Measurements from ENCODE around the gene TP53RK. TPM values are rescaled to one million over a fixed set of nuclear protein-coding genes. Genes with fewer than 3 reads are reported as not detected.

Gene TP53RK
- total and polyA plus RNA-seq, 2 of the 13 experiments (the other 11 are each of a cell fraction or from before 2014, with no cell fraction given): 12.9 to 25.5 TPM

- TF ChIP-seq DBP (CRISPR knock-in tag; IDR thresholded peaks at IDR 0.05; ENCODE audit: not compliant biosample characterization): no peak
- TF ChIP-seq ZBTB43 (CRISPR knock-in tag; conservative IDR thresholded peaks at IDR 0.05): peak; percentile 39
- TF ChIP-seq NFKBIZ (CRISPR knock-in tag; IDR thresholded peaks at IDR 0.05): no peak
- TF ChIP-seq ZNF280D (CRISPR knock-in tag; IDR thresholded peaks at IDR 0.05): 0 out of 2 replicates have a peak, but pooled peaks have one; percentile 43
- 0 out of 2 replicates have a peak, but pooled peaks have one; percentile 8 for TF ChIP-seq ADNP (CRISPR knock-in tag; IDR thresholded peaks at IDR 0.05)
- TF ChIP-seq ZBTB4 (CRISPR knock-in tag; IDR thresholded peaks at IDR 0.05; ENCODE audit: borderline replicate concordance): peak; percentile 12; the same call in 1 of the 2 replicates
- TF ChIP-seq TEF (CRISPR knock-in tag; IDR thresholded peaks at IDR 0.05): no peak
- TF ChIP-seq RARG (CRISPR knock-in tag; IDR thresholded peaks at IDR 0.05; ENCODE audit: low read depth): no peak
- peak; percentile 8 for TF ChIP-seq SETDB1 (CRISPR knock-in tag; IDR thresholded peaks at IDR 0.05; ENCODE audit: borderline replicate concordance)
- peak; percentile 66; the same call in 1 of the 2 replicates for TF ChIP-seq HNF1B (CRISPR knock-in tag; IDR thresholded peaks at IDR 0.05)
- 0 out of 2 replicates have a peak, but pooled peaks have one; percentile 79 for TF ChIP-seq E2F2 (CRISPR knock-in tag; IDR thresholded peaks at IDR 0.05; ENCODE audit: borderline replicate concordance)
These were observed 21.1 kb upstream of the TP53RK start (continued) for GRCh38 chr20:46710153-46710913.

Measured in HepG2 (cell line).